Hindlimb muscle (tissue), 1 donor: ENCODE data around the gene SH3BP2. TPM values are rescaled to one million over a fixed set of nuclear protein-coding genes. Genes with fewer than 3 reads are reported as not detected.

ENCODE experiments used
- DNase-seq: peaks from one replicate; pipeline ENCODE4 v3.0.0-alpha.2; 2013
- polyA plus RNA-seq: library from polyadenylated mRNA; unstranded; fragments of 120-200 nt; gene quantifications from one replicate; pipeline ENCODE4 v1.2.1, GENCODE V29; 2013; ENCODE audit not compliant: insufficient read length

The SH3BP2 gene
- polyA plus RNA-seq, 1 donor: 41.3 TPM

GRCh38 chr4:2835978-2836377 lies 43.1 kb downstream of the SH3BP2 start:
- DNase-seq: no peak

- DNase-seq: no peak
These were observed 43.5 kb downstream of the SH3BP2 start for GRCh38 chr4:2836391-2836859.

- DNase-seq: no peak
These were observed 44.4 kb downstream of the SH3BP2 start for GRCh38 chr4:2837110-2837903.

GRCh38 chr4:2837904-2838496 lies 45.1 kb downstream of the SH3BP2 start:
- DNase-seq: peak; percentile 65

- DNase-seq: no peak
These were observed 46.2 kb downstream of the SH3BP2 start for GRCh38 chr4:2839060-2839459.

GRCh38 chr4:2842687-2843262 lies 49.9 kb downstream of the SH3BP2 start:
- DNase-seq: no peak

- DNase-seq: peak; percentile 98
These were observed 50.5 kb downstream of the SH3BP2 start, which contains the start of gene ADD1 for GRCh38 chr4:2843263-2843940. Gene ADD1 (plus strand): TSS chr4:2843844. CDS start chr4:2875916, 32,072 bp downstream.

- DNase-seq: peak; percentile 48
These were observed 51.2 kb downstream of the SH3BP2 start for GRCh38 chr4:2843941-2844584.

- no peak for DNase-seq
These were observed 53.3 kb downstream of the SH3BP2 start for GRCh38 chr4:2846172-2846571.

- DNase-seq: no peak
These were observed 54.5 kb downstream of the SH3BP2 start for GRCh38 chr4:2847302-2847871.

- no peak for DNase-seq
These were observed 55.6 kb downstream of the SH3BP2 start for GRCh38 chr4:2848449-2848848.

- no peak for DNase-seq
These were observed 56.6 kb downstream of the SH3BP2 start for GRCh38 chr4:2849267-2850152.

- no peak for DNase-seq
These were observed 58.3 kb downstream of the SH3BP2 start for GRCh38 chr4:2850966-2851798.

- DNase-seq: no peak
These were observed 59.6 kb downstream of the SH3BP2 start for GRCh38 chr4:2852481-2852921.

GRCh38 chr4:2855584-2855983 lies 62.7 kb downstream of the SH3BP2 start:
- no peak for DNase-seq

GRCh38 chr4:2856266-2856665 lies 63.4 kb downstream of the SH3BP2 start:
- DNase-seq: no peak

- no peak for DNase-seq
These were observed 64.6 kb downstream of the SH3BP2 start for GRCh38 chr4:2857349-2857927.

GRCh38 chr4:2858451-2859217 lies 65.7 kb downstream of the SH3BP2 start:
- DNase-seq: no peak

GRCh38 chr4:2859514-2859913 lies 66.6 kb downstream of the SH3BP2 start:
- DNase-seq: no peak
